IMR-90 (cell line): ENCODE results near the gene ARPC2. TPM values are rescaled to one million over a fixed set of nuclear protein-coding genes. Genes with fewer than 3 reads are reported as not detected.

ENCODE experiments used
- ATAC-seq: fragments of 200-7000 bp; cut with Tn5 transposase; 2 replicates; pipeline ENCODE4 v1.9.1; 2020; ENCODE audit warnings: low read depth, mild to moderate bottlenecking, moderate library complexity
- BruUV-seq: library from RNA; stranded (reverse); fragments of 400-500 nt; replicated peaks from 2 replicates; lab custom pipeline; 2021; lab: Mats Ljungman, UMichigan
- CTCF ChIA-PET: fragments of 300-600 bp; formaldehyde crosslinking; extraction: SDS; loops from one replicate; lab custom pipeline; 2021; ENCODE audit warnings: antibody characterized with exemption; lab: Yijun Ruan, JAX
- POLR2A ChIA-PET: fragments of 300-600 bp; sonication (Branson Sonifier 250); formaldehyde crosslinking; loops from one replicate; lab custom pipeline; 2022; ENCODE audit warnings: antibody characterized with exemption; ENCODE audit not compliant: unreplicated experiment; lab: Charles Lee
- DNase-seq: peaks from one replicate; pipeline ENCODE4 v3.0.0; 2013
- H2AFZ ChIP-seq: replicated peaks from 2 replicates; pipeline ENCODE3; 2013; ENCODE audit warnings: low read length, mild to moderate bottlenecking; ENCODE audit not compliant: poor library complexity
- H2AK5ac ChIP-seq: 2 replicates; pipeline ENCODE4 v1.6.1; 2013; ENCODE audit warnings: low read depth, low read length, inconsistent platforms
- H2AK9ac ChIP-seq: replicated peaks from 2 replicates; pipeline ENCODE3; 2013; ENCODE audit warnings: mild to moderate bottlenecking, low read depth, low read length, moderate library complexity; ENCODE audit not compliant: poor library complexity
- H2BK120ac ChIP-seq: 2 replicates; pipeline ENCODE4 v1.6.1; 2013; ENCODE audit warnings: low read depth, low read length, inconsistent platforms
- H2BK15ac ChIP-seq: 3 replicates; pipeline ENCODE4 v1.6.1; 2013; ENCODE audit warnings: low read depth, low read length, inconsistent platforms
- H2BK20ac ChIP-seq: 2 replicates; pipeline ENCODE4 v1.6.1; 2013; ENCODE audit warnings: low read depth, mild to moderate bottlenecking, inconsistent platforms, low read length, moderate library complexity
- H2BK5ac ChIP-seq: 2 replicates; pipeline ENCODE4 v1.6.1; 2013; ENCODE audit warnings: mild to moderate bottlenecking, low read depth, low read length, inconsistent platforms; ENCODE audit not compliant: poor library complexity, severe bottlenecking
- H3K14ac ChIP-seq: replicated peaks from 2 replicates; pipeline ENCODE4 v1.6.1; 2013; ENCODE audit warnings: low read depth, low read length, inconsistent platforms
- H3K18ac ChIP-seq: 2 replicates; pipeline ENCODE4 v1.6.1; 2013; ENCODE audit warnings: low read depth, low read length, control low read depth
- H3K23ac ChIP-seq: 2 replicates; pipeline ENCODE4 v1.6.1; 2013; ENCODE audit warnings: low read depth, low read length, inconsistent platforms
- H3K27ac ChIP-seq: 2 replicates; pipeline ENCODE4 v1.5.1; 2013; ENCODE audit warnings: mild to moderate bottlenecking, control low read depth, low read length; ENCODE audit not compliant: insufficient read depth
- H3K27me3 ChIP-seq: 2 replicates; pipeline ENCODE4 v1.6.1; 2013; ENCODE audit warnings: low read length; ENCODE audit not compliant: control insufficient read depth, insufficient read depth
- H3K36me3 ChIP-seq: 2 replicates; pipeline ENCODE4 v1.6.1; 2013; ENCODE audit warnings: low read length, mixed read lengths; ENCODE audit not compliant: control insufficient read depth, insufficient read depth
- H3K4ac ChIP-seq: 2 replicates; pipeline ENCODE4 v1.6.1; 2013; ENCODE audit warnings: low read depth, low read length, inconsistent platforms
- H3K4me1 ChIP-seq: 2 replicates; pipeline ENCODE4 v1.6.1; 2013; ENCODE audit warnings: low read length, mixed read lengths; ENCODE audit not compliant: control insufficient read depth, insufficient read depth
- H3K4me2 ChIP-seq: 2 replicates; pipeline ENCODE4 v1.6.1; 2013; ENCODE audit warnings: low read depth, mild to moderate bottlenecking, control low read depth, low read length, moderate library complexity
- H3K4me3 ChIP-seq: 2 replicates; pipeline ENCODE4 v1.5.1; 2013; ENCODE audit warnings: low read depth, mild to moderate bottlenecking, control low read depth, low read length, moderate library complexity; ENCODE audit not compliant: insufficient read depth
- H3K56ac ChIP-seq: 2 replicates; pipeline ENCODE4 v1.6.1; 2013; ENCODE audit warnings: low read length, inconsistent platforms; ENCODE audit not compliant: insufficient read depth; ENCODE audit errors: extremely low read depth
- H3K79me1 ChIP-seq, 2 experiments: 2 replicates each; pipeline ENCODE4 v1.6.1; 2013; ENCODE audit warnings: low read length in 2 of 2, inconsistent platforms in 1 of 2, low read depth in 1 of 2
- H3K9ac ChIP-seq: 2 replicates; pipeline ENCODE4 v1.6.1; 2013; ENCODE audit warnings: low read depth, low read length, control low read depth
- H3K9me1 ChIP-seq: 2 replicates; pipeline ENCODE4 v1.6.1; 2013; ENCODE audit warnings: low read length, inconsistent platforms; ENCODE audit not compliant: insufficient read depth
- H3K9me3 ChIP-seq: 2 replicates; pipeline ENCODE4 v1.6.1; 2013; ENCODE audit warnings: low read length; ENCODE audit not compliant: control insufficient read depth, insufficient read depth
- H4K20me1 ChIP-seq: 2 replicates; pipeline ENCODE4 v1.6.1; 2013; ENCODE audit warnings: low read length, inconsistent platforms; ENCODE audit not compliant: insufficient read depth
- H4K5ac ChIP-seq: 2 replicates; pipeline ENCODE4 v1.6.1; 2013; ENCODE audit warnings: mild to moderate bottlenecking, low read depth, low read length, control low read depth
- H4K8ac ChIP-seq, 2 experiments: 2 replicates each; pipeline ENCODE4 v1.6.1; 2013; ENCODE audit warnings: low read depth in 2 of 2, low read length in 2 of 2, control low read depth in 1 of 2, inconsistent platforms in 1 of 2
- H4K91ac ChIP-seq: 2 replicates; pipeline ENCODE4 v1.6.1; 2013; ENCODE audit warnings: low read depth, low read length, inconsistent platforms; ENCODE audit not compliant: insufficient read depth
- BHLHE40 ChIP-seq: fragments of 150-350 bp; IDR thresholded peaks from 2 replicates; pipeline ENCODE4 v1.6.1; 2016; ENCODE audit warnings: mild to moderate bottlenecking, low read depth, low read length
- CEBPB ChIP-seq: IDR thresholded peaks from 2 replicates; pipeline ENCODE4 v1.6.1; 2012; ENCODE audit warnings: low read depth, low read length, improper control_type of control experiment
- CHD1 ChIP-seq: IDR thresholded peaks from 2 replicates; pipeline ENCODE4 v1.6.1; 2012; ENCODE audit warnings: low read depth, low read length, improper control_type of control experiment
- CTCF ChIP-seq: conservative IDR thresholded peaks from 2 replicates; pipeline ENCODE4 v1.5.1; 2012; ENCODE audit warnings: mild to moderate bottlenecking, low read depth, low read length, improper control_type of control experiment
- ELK1 ChIP-seq: fragments of 150-350 bp; IDR thresholded peaks from 2 replicates; pipeline ENCODE4 v1.6.1; 2016; ENCODE audit warnings: low read depth, mild to moderate bottlenecking, low read length, moderate library complexity, borderline replicate concordance
- FOS ChIP-seq: fragments of 150-350 bp; IDR thresholded peaks from 2 replicates; pipeline ENCODE4 v1.6.1; 2016; ENCODE audit warnings: low read depth, low read length
- MAFK ChIP-seq: IDR thresholded peaks from 2 replicates; pipeline ENCODE4 v1.6.1; 2012; ENCODE audit warnings: low read depth, low read length, improper control_type of control experiment
- MAZ ChIP-seq: IDR thresholded peaks from 2 replicates; pipeline ENCODE4 v1.6.1; 2012; ENCODE audit warnings: low read depth, mild to moderate bottlenecking, low read length, improper control_type of control experiment, moderate library complexity, borderline replicate concordance
- MXI1 ChIP-seq: IDR thresholded peaks from 2 replicates; pipeline ENCODE4 v1.6.1; 2012; ENCODE audit warnings: low read depth, mild to moderate bottlenecking, low read length, moderate library complexity, borderline replicate concordance
- NFE2L2 ChIP-seq: fragments of 150-350 bp; IDR thresholded peaks from 2 replicates; pipeline ENCODE4 v1.6.1; 2016; ENCODE audit warnings: low read depth, mild to moderate bottlenecking, low read length
- POLR2A ChIP-seq: IDR thresholded peaks from 2 replicates; pipeline ENCODE4 v1.6.1; 2012; ENCODE audit warnings: mild to moderate bottlenecking, low read depth, low read length
- RAD21 ChIP-seq: IDR thresholded peaks from 2 replicates; pipeline ENCODE4 v1.6.1; 2012; ENCODE audit warnings: low read length, improper control_type of control experiment
- RCOR1 ChIP-seq: IDR thresholded peaks from 2 replicates; pipeline ENCODE4 v1.6.1; 2012; ENCODE audit warnings: mild to moderate bottlenecking, low read length, improper control_type of control experiment; ENCODE audit not compliant: insufficient replicate concordance
- RFX5 ChIP-seq: IDR thresholded peaks from 2 replicates; pipeline ENCODE4 v1.8.0; 2012; ENCODE audit warnings: low read depth, mild to moderate bottlenecking, low read length, moderate library complexity
- SMC3 ChIP-seq: fragments of 150-350 bp; IDR thresholded peaks from 2 replicates; pipeline ENCODE4 v1.6.1; 2016; ENCODE audit warnings: low read depth, mild to moderate bottlenecking, antibody characterized with exemption, low read length, moderate library complexity
- WGBS, 2 experiments: methylation state at CpG; one replicate each; pipeline versions ENCODE4 v1.1.5 to v1.1.7; 2013; ENCODE audit warnings: missing lambda C conversion rate in 2 of 2; ENCODE audit not compliant: insufficient read length in 1 of 2; ENCODE audit errors: extremely low coverage in 2 of 2; 5-methylcytosine and 5-hydroxymethylcytosine counted together
- dilution Hi-C: fragments of 300-500 bp; cut with HindIII; formaldehyde crosslinking; loops from one replicate; pipeline ENCODE4 v1.14.3; 2018; ENCODE audit warnings: low sequenced_read_pairs; ENCODE audit not compliant: unreplicated experiment
- in situ Hi-C: fragments of 300-500 bp; cut with MboI; formaldehyde crosslinking; loops from 3 replicates; pipeline ENCODE4 v1.14.3; 2019; ENCODE audit warnings: low sequenced_read_pairs, inconsistent platforms, mixed read lengths
- intact Hi-C: fragments of 100-400 bp; cut with micrococcal nuclease; formaldehyde crosslinking; loops from 2 replicates; pipeline ENCODE4 v1.10.0; 2022
- polyA plus RNA-seq, 3 experiments: library from polyadenylated mRNA; depleted of rRNA; stranded (reverse); fragments of >200 nt; gene quantifications; 2 replicates each; pipeline ENCODE4 v1.2.3, GENCODE V29; 2012; ENCODE audit warnings: low replicate concordance in 1 of 3
- total RNA-seq: library from RNA; depleted of rRNA; stranded (reverse); fragments of >200 nt; gene quantifications from 2 replicates; pipeline ENCODE4 v1.2.3, GENCODE V29; 2012
- TF ChIP-seq, protein P1 (sequence below): fragments of 150-350 bp; IDR thresholded peaks from 2 replicates; pipeline ENCODE4 v1.6.1; 2017; ENCODE audit warnings: mild to moderate bottlenecking, antibody characterized with exemption, low read length, low read depth

Gene ARPC2
- total and polyA plus RNA-seq, 2 of the 4 experiments (the other 2 are of a cell fraction): 561 to 635 TPM

DNA sequence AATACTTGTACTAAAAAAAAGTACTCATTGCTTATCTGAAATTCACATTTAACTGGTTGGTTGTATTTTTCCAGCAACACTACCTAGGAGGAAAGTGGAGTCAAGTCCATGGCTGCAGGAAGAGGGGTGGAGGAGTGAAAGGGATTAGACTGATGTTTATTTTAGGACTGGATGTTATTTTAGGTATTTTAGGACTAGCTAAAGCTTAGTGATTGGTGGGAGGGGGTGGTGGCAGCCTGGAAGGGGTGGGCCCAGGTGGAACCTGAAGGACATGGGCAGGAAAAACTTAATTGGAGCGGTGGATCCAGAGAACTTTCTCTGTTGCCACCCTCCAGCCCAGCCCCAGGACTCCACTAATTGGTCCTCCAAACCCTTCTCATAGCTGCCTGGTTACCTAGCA is 79.2 kb downstream of the ARPC2 start:
- dilution Hi-C loops: no loop called here
- no peak overlapping the region for H3K18ac ChIP-seq
- H2BK120ac ChIP-seq: no peak overlapping the region
- BruUV-seq: no TSS peak
- WGBS, 2 experiments: 100% methylated on average over 1 of the region's 1 CpG; no CpG with 5 or more reads in 1 of the 2 experiments
- no peak overlapping the region for H2AK9ac ChIP-seq
- no peak overlapping the region for H2BK15ac ChIP-seq
- H2BK5ac ChIP-seq: no peak overlapping the region
- H2AK5ac ChIP-seq: no peak overlapping the region
- H2AFZ ChIP-seq: no peak overlapping the region
- intact Hi-C loops: no loop called here
- CTCF ChIA-PET: interaction anchor here (1.1 kb wide), 1 partner anchor 100 kb away, joined by 6 read pairs; no protein-coding TSS in a partner anchor
- no peak overlapping the region for H3K9ac ChIP-seq
- H3K23ac ChIP-seq: no peak overlapping the region
- H3K79me1 ChIP-seq: peaks cover 0 to 10% of the 10 kb centered on the region in 2 experiments; a peak in 2 of 4 replicates
- ATAC-seq (no peak), DNase-seq (no peak)
- H3K56ac ChIP-seq: no peak overlapping the region
- H4K5ac ChIP-seq: no peak overlapping the region
- no peak overlapping the region for H4K91ac ChIP-seq
- H3K4me2 ChIP-seq: no peak overlapping the region
- no peaks in the 10 kb centered on the region for H4K20me1 ChIP-seq
- POLR2A ChIA-PET: interaction anchor here (0.6 to 1.5 kb wide), 2 partner anchors 9 to 26 kb away, joined by 3 read pairs; partner anchors contain the start of gene PNKD
- H3K4ac ChIP-seq: no peak overlapping the region
- H3K27ac ChIP-seq: no peak overlapping the region
- no peak overlapping the region for H2BK20ac ChIP-seq
- H3K14ac ChIP-seq: no peak overlapping the region
- in situ Hi-C loops: no loop called here
- peaks cover 6% of the 10 kb centered on the region; the same call in 1 of the 2 replicates for H3K4me1 ChIP-seq
- H3K9me1 ChIP-seq: peaks cover 8% of the 10 kb centered on the region
- no peaks in the 10 kb centered on the region for H3K36me3 ChIP-seq
- H3K27me3 ChIP-seq: no peaks in the 10 kb centered on the region
- no peak for TF ChIP-seq BHLHE40
- TF ChIP-seq FOS: no peak
- TF ChIP-seq MAFK: no peak
- no peak for TF ChIP-seq NFE2L2
- TF ChIP-seq SMC3: no peak
- no peak for TF ChIP-seq RCOR1
- no peak for TF ChIP-seq CEBPB
- no peak for TF ChIP-seq CTCF
- no peak for TF ChIP-seq MXI1
- TF ChIP-seq CHD1: no peak
- no peak for TF ChIP-seq POLR2A
- TF ChIP-seq, protein P1, sequence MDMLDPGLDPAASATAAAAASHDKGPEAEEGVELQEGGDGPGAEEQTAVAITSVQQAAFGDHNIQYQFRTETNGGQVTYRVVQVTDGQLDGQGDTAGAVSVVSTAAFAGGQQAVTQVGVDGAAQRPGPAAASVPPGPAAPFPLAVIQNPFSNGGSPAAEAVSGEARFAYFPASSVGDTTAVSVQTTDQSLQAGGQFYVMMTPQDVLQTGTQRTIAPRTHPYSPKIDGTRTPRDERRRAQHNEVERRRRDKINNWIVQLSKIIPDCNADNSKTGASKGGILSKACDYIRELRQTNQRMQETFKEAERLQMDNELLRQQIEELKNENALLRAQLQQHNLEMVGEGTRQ: no peak
- TF ChIP-seq RAD21: no peak
- TF ChIP-seq RFX5: no peak
- TF ChIP-seq ELK1: no peak
- no peak for TF ChIP-seq MAZ
- H3K4me3 ChIP-seq: no peak overlapping the region
- no peak overlapping the region for H4K8ac ChIP-seq
- no peaks in the 10 kb centered on the region for H3K9me3 ChIP-seq
